GM12874 (cell line): ENCODE results near the gene DUSP19.

Experiments used
- CTCF ChIP-seq: IDR thresholded peaks from 2 replicates; pipeline ENCODE4 v1.5.1; 2011; ENCODE audit warnings: low read depth, mild to moderate bottlenecking, control low read depth, low read length, moderate library complexity; ENCODE audit not compliant: insufficient read depth

Gene DUSP19

GRCh38 chr2:183124222-183124956 is 45.8 kb downstream of the DUSP19 start, which contains the start of gene NUP35:
NUP35 (plus strand) TSS chr2:183124443; CDS start chr2:183124458, 15 bp downstream.
- TF ChIP-seq CTCF, result no peak

GRCh38 chr2:183124957-183125255 is 46.4 kb downstream of the DUSP19 start:
- no peak for TF ChIP-seq CTCF

- no peak for TF ChIP-seq CTCF
These were observed 47.3 kb downstream of the DUSP19 start for GRCh38 chr2:183125659-183126341.

- TF ChIP-seq CTCF, result no peak
These were observed 48.1 kb downstream of the DUSP19 start for GRCh38 chr2:183126635-183127034.

- no peak for TF ChIP-seq CTCF
These were observed 55.5 kb downstream of the DUSP19 start for GRCh38 chr2:183134016-183134415.

GRCh38 chr2:183148955-183149354 is 70.4 kb downstream of the DUSP19 start:
- TF ChIP-seq CTCF, result no peak

- TF ChIP-seq CTCF, result no peak
These were observed 70.9 kb downstream of the DUSP19 start for GRCh38 chr2:183149489-183149888.
